ENCODE data around the gene SCPEP1.

The SCPEP1 gene

GRCh38 chr17:57045868-57046704, 68.2 kb downstream of the SCPEP1 start:
- no peak for TF ChIP-seq ZFX (IDR thresholded peaks at IDR 0.05; ENCODE audit: borderline replicate concordance)
- TF ChIP-seq CTCF (IDR thresholded peaks at IDR 0.05) = no peak
- H3K27ac ChIP-seq = no peak overlapping the region

GRCh38 chr17:57046749-57047148, 68.8 kb downstream of the SCPEP1 start:
- TF ChIP-seq ZFX (IDR thresholded peaks at IDR 0.05; ENCODE audit: borderline replicate concordance) (no peak), CTCF (IDR thresholded peaks at IDR 0.05) (no peak)
- H3K27ac ChIP-seq = no peak overlapping the region

GRCh38 chr17:57048096-57048495, 70.2 kb downstream of the SCPEP1 start:
- TF ChIP-seq CTCF (IDR thresholded peaks at IDR 0.05) (no peak), ZFX (IDR thresholded peaks at IDR 0.05; ENCODE audit: borderline replicate concordance) (no peak)
- no peak overlapping the region for H3K27ac ChIP-seq

GRCh38 chr17:57050306-57050705, 72.4 kb downstream of the SCPEP1 start:
- TF ChIP-seq ZFX (IDR thresholded peaks at IDR 0.05; ENCODE audit: borderline replicate concordance) = no peak
- no peak for TF ChIP-seq CTCF (IDR thresholded peaks at IDR 0.05)
- no peak overlapping the region for H3K27ac ChIP-seq

- TF ChIP-seq ZFX (IDR thresholded peaks at IDR 0.05; ENCODE audit: borderline replicate concordance) = no peak
- TF ChIP-seq CTCF (IDR thresholded peaks at IDR 0.05) = no peak
These were observed 74.0 kb downstream of the SCPEP1 start for GRCh38 chr17:57051886-57052361.

More at GRCh38 chr17:57051886-57052361, 74.0 kb downstream of the SCPEP1 start:
- H3K27ac ChIP-seq = no peak overlapping the region

Data from 22Rv1 (cell line).